ENCODE data around the gene KIRREL3. TPM values are rescaled to one million over a fixed set of nuclear protein-coding genes. Genes with fewer than 3 reads are reported as not detected.

Gene KIRREL3
- total and polyA plus RNA-seq, 2 of the 8 experiments (the other 6 are each of a cell fraction or from before 2014, with no cell fraction given), result 0.29 to 0.32 TPM

DNA sequence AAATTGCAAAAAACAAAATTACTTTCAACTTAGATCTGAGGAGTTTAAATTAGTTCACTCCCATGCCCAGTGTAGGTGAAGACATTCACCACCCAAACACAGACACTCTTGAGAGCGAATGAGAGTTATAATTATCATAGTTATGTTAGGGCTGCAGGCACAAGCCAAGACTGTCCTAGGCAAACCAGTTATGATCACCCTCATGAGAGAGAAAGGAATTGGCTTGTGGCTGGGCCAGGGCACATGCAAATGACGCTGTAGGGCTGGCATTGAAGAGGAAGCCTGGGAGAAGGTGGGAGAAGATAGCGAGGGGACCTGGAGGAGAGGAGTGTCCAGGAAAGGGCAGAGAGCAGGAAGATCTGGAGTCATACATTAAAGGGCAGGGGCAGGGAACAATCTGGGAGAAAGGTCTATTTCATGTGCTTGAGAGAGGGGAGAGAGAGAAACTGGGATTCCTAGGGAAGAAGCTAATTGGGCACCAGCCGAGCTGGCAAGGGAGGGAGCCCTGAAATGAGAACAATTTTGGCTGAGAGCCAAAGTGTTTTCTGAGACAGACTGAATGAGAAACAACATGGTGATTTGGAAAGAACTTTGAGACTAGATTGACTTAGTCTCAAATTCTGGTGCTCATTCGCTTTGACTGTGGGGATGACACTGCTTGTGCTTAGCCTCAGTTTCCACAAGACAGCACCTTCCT is 279.9 kb downstream of the KIRREL3 start:
- Histone ChIP-seq H3K23me2 (ENCODE audit: low read depth, low read length) (no peaks in the 10 kb centered on the region), H3K23ac (ENCODE audit: insufficient read length) (no peak overlapping the region), H2BK5ac (ENCODE audit: low read depth, low read length) (no peak overlapping the region), H3K9me3 (ENCODE audit: insufficient read depth in 2 of 2, low read depth in 1 of 2, low read length in 1 of 2) (no peaks in the 10 kb centered on the region), H4K20me1 (replicated peaks in 1 of 2; ENCODE audit: control insufficient read depth in 1 of 2, insufficient read depth in 2 of 2, low read length in 2 of 2) (no peaks in the 10 kb centered on the region), H2BK12ac (ENCODE audit: low read depth, low read length) (no peak overlapping the region), H3K9ac (replicated peaks in 1 of 4; ENCODE audit: extremely low read depth in 1 of 4, low read depth in 3 of 4, low read length in 3 of 4) (no peak overlapping the region), H2BK15ac (ENCODE audit: low read length) (no peak overlapping the region), H2AFZ (ENCODE audit: low read length) (no peak overlapping the region), H3K36me3 (ENCODE audit: control insufficient read depth in 2 of 4, insufficient read depth in 4 of 4, low read length in 3 of 4) (no peaks in the 10 kb centered on the region), H2BK120ac (replicated peaks; ENCODE audit: low read depth, low read length) (no peak overlapping the region), H2BK20ac (ENCODE audit: low read length) (no peak overlapping the region), H2AK5ac (ENCODE audit: low read depth, low read length) (no peak overlapping the region), H3K56ac (replicated peaks; ENCODE audit: insufficient read length, low read depth, low read length) (no peak overlapping the region), H3K79me2 (ENCODE audit: control insufficient read depth in 1 of 2, insufficient read depth in 2 of 2, low read length in 2 of 2) (no peaks in the 10 kb centered on the region), H3K4ac (replicated peaks; ENCODE audit: insufficient read length, low read depth, low read length) (no peak overlapping the region), H3K27me3 (replicated peaks in 1 of 4; ENCODE audit: control insufficient read depth in 3 of 4, extremely low read depth in 1 of 4, insufficient read depth in 3 of 4, low read length in 3 of 4) (no peaks in the 10 kb centered on the region), H3K4me3 (ENCODE audit: extremely low read depth in 1 of 4, insufficient read depth in 2 of 4, low read depth in 3 of 4, low read length in 4 of 4) (no peak overlapping the region), H3K79me1 (ENCODE audit: low read depth, low read length) (no peaks in the 10 kb centered on the region), H4K5ac (ENCODE audit: insufficient read length, low read depth, low read length) (no peak overlapping the region), H3K18ac (ENCODE audit: extremely low read depth, low read length) (no peak overlapping the region), H4K91ac (replicated peaks; ENCODE audit: insufficient read length, low read length) (no peak overlapping the region), H3K4me2 (ENCODE audit: insufficient read depth in 1 of 2, low read depth in 2 of 2, low read length in 2 of 2) (no peak overlapping the region), H3K14ac (ENCODE audit: insufficient read length) (no peak overlapping the region), H3K27ac (ENCODE audit: low read depth, low read length) (no peak overlapping the region), H4K8ac (ENCODE audit: extremely low read depth, insufficient read depth, low read length) (no peak overlapping the region), H3K4me1 (replicated peaks in 1 of 4; ENCODE audit: control insufficient read depth in 3 of 4, insufficient read depth in 4 of 4, low read length in 3 of 4) (no peaks in the 10 kb centered on the region)
- TF ChIP-seq SIRT6 (IDR thresholded peaks at IDR 0.05; ENCODE audit: low read length) (no peak), KDM5A (IDR thresholded peaks at IDR 0.05; ENCODE audit: low read length) (no peak), EP300 (IDR thresholded peaks at IDR 0.05; ENCODE audit: borderline replicate concordance in 1 of 2, low read depth in 2 of 2, low read length in 2 of 2) (no peak), JUND (IDR thresholded peaks at IDR 0.05; ENCODE audit: low read length) (no peak), FOSL1 (IDR thresholded peaks at IDR 0.05; ENCODE audit: insufficient read depth, low read depth, low read length) (no peak), TBP (IDR thresholded peaks at IDR 0.05; ENCODE audit: low read depth, low read length) (no peak)
- TF ChIP-seq, protein P1, sequence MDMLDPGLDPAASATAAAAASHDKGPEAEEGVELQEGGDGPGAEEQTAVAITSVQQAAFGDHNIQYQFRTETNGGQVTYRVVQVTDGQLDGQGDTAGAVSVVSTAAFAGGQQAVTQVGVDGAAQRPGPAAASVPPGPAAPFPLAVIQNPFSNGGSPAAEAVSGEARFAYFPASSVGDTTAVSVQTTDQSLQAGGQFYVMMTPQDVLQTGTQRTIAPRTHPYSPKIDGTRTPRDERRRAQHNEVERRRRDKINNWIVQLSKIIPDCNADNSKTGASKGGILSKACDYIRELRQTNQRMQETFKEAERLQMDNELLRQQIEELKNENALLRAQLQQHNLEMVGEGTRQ (IDR thresholded peaks at IDR 0.05; ENCODE audit: low read length), result no peak
- WGBS, 2 experiments (ENCODE audit: extremely low coverage in 1 of 2, insufficient coverage in 1 of 2, insufficient read length in 1 of 2, insufficient replicate concordance in 2 of 2, low coverage in 1 of 2, low lambda C conversion rate in 2 of 2, missing lambda C conversion rate in 1 of 2), result 81% methylated on average over 4 of the region's 5 CpGs; no CpG with 5 or more reads in 1 of the 2 experiments
- FAIRE-seq, result no peak
- CTCF ChIA-PET (ENCODE audit: partially characterized antibody), result interaction anchor here (0.9 to 6.4 kb wide), 3 partner anchors 44 to 142 kb away, joined by 6 to 51 read pairs (median 7); no protein-coding TSS in a partner anchor
- no peak for DNase-seq (ENCODE audit: low read depth in 1 of 2, low spot score in 2 of 2)
- POLR2A ChIA-PET (ENCODE audit: partially characterized antibody), result no interaction called here

All from H1 (cell line).